Suprapubic skin (tissue), 4 donors: ENCODE measurements around the gene KAZN. TPM values are rescaled to one million over a fixed set of nuclear protein-coding genes. Genes with fewer than 3 reads are reported as not detected.

Experiments used
- DNase-seq, 2 donors: peaks; one replicate each; pipeline ENCODE4 v3.0.0-alpha.2; 2019; ENCODE audit warnings: low spot score in 2 of 2
- H3K27ac ChIP-seq: fragments of 200-600 bp; sonication (generic); one replicate; pipeline ENCODE4 v1.5.1; 2019
- H3K27me3 ChIP-seq: fragments of 200-600 bp; sonication (generic); one replicate; pipeline ENCODE4 v1.5.1; 2019
- H3K36me3 ChIP-seq: fragments of 200-600 bp; sonication (generic); one replicate; pipeline ENCODE4 v1.5.1; 2019
- H3K4me1 ChIP-seq: fragments of 200-600 bp; sonication (generic); one replicate; pipeline ENCODE4 v1.5.1; 2019
- H3K4me3 ChIP-seq: fragments of 200-600 bp; sonication (generic); one replicate; pipeline ENCODE4 v1.5.1; 2019; ENCODE audit warnings: mild to moderate bottlenecking
- H3K9me3 ChIP-seq: fragments of 200-600 bp; sonication (generic); one replicate; pipeline ENCODE4 v1.5.1; 2019
- EP300 ChIP-seq: sonication (generic); formaldehyde crosslinking; IDR thresholded peaks from one replicate; pipeline ENCODE4 v1.6.1; 2017; ENCODE audit warnings: antibody characterized with exemption
- POLR2A ChIP-seq, 2 donors: fragments of 450-650 bp; IDR thresholded peaks; one replicate each; pipeline ENCODE4 v1.6.1; 2017; ENCODE audit warnings: antibody characterized with exemption in 2 of 2, mild to moderate bottlenecking in 2 of 2, moderate library complexity in 2 of 2
- POLR2AphosphoS5 ChIP-seq, 3 donors: sonication (generic); formaldehyde crosslinking; IDR thresholded peaks; one replicate each; pipeline ENCODE4 v1.6.1; 2017; ENCODE audit warnings: antibody characterized with exemption in 3 of 3
- WGBS: methylation state at CpG from one replicate; pipeline ENCODE4 v1.1.5; 2018; 5-methylcytosine and 5-hydroxymethylcytosine counted together
- total RNA-seq, 4 donors: library from RNA; depleted of rRNA; stranded (reverse); fragments of >200 nt; gene quantifications; one replicate each; pipeline ENCODE4 v1.1.0, GENCODE V29; 2016
- TF ChIP-seq, protein P1 (sequence below), 2 donors: fragments of 200-600 bp in 1 of 2; fragments of 450-650 bp in 1 of 2; sonication (generic) in 1 of 2; IDR thresholded peaks; one replicate each; pipeline ENCODE4 v1.5.1; 2016 to 2019; ENCODE audit warnings: antibody characterized with exemption in 2 of 2, mild to moderate bottlenecking in 1 of 2, moderate library complexity in 1 of 2

KAZN gene
- total RNA-seq, 4 donors from 2014 or later = 29.2 to 37.5 (median 31.7) TPM

DNA sequence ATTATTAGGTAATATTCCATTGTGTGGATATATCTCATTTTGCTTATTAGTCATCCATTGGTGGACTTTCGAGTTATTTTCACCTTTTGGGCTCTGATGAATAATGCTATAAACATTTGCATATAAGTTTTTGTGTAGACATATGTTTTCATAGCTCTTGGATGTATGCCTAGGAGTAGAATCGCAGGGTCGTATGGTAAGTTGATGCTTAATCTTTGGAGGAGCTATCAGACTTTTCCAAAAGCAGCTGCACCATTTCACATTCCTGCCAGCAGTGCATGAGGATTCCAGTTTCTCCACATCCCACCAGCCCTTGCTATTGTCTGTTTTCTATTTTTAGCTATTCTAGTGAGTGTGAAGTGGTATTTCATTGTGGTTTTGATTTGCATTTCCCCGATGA lies 434.8 kb downstream of the KAZN start:
- TF ChIP-seq, protein P1, sequence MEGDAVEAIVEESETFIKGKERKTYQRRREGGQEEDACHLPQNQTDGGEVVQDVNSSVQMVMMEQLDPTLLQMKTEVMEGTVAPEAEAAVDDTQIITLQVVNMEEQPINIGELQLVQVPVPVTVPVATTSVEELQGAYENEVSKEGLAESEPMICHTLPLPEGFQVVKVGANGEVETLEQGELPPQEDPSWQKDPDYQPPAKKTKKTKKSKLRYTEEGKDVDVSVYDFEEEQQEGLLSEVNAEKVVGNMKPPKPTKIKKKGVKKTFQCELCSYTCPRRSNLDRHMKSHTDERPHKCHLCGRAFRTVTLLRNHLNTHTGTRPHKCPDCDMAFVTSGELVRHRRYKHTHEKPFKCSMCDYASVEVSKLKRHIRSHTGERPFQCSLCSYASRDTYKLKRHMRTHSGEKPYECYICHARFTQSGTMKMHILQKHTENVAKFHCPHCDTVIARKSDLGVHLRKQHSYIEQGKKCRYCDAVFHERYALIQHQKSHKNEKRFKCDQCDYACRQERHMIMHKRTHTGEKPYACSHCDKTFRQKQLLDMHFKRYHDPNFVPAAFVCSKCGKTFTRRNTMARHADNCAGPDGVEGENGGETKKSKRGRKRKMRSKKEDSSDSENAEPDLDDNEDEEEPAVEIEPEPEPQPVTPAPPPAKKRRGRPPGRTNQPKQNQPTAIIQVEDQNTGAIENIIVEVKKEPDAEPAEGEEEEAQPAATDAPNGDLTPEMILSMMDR (IDR thresholded peaks at IDR 0.05) = no peak
- no peak for TF ChIP-seq POLR2A (IDR thresholded peaks at IDR 0.05)
- TF ChIP-seq EP300 = no peak
- no peak for TF ChIP-seq POLR2AphosphoS5 (IDR thresholded peaks at IDR 0.05)
- DNase-seq = no peak
- Histone ChIP-seq H3K4me3 (no peak overlapping the region), H3K4me1 (peaks cover 8% of the 10 kb centered on the region), H3K9me3 (no peaks in the 10 kb centered on the region), H3K27ac (no peak overlapping the region), H3K36me3 (peaks cover 9% of the 10 kb centered on the region), H3K27me3 (no peaks in the 10 kb centered on the region)
- 66% methylated on average over 4 of the region's 4 CpGs for WGBS

DNA sequence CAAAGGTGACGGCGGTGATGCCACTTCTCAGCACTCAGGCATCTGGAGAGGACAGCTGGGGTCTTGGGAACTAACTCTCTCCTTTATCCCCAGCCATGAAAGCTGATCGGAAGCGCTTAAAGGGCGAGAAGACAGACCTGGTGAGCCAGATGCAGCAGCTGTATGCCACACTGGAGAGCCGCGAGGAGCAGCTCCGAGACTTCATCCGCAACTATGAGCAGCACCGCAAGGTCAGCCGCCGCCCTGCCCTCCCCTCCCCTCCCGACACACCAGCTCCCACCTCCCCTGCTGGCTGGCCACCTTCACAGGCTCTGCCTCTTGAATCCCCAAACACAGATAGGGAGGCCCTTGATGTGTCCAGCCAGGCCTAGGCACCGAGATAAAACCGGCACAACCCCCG lies 436.2 kb downstream of the KAZN start:
- no peak for DNase-seq
- WGBS = 91% methylated on average over 11 of the region's 16 CpGs
- TF ChIP-seq POLR2A (IDR thresholded peaks at IDR 0.05) (no peak), POLR2AphosphoS5 (IDR thresholded peaks at IDR 0.05) (no peak), EP300 (no peak)
- TF ChIP-seq, protein P1 (IDR thresholded peaks at IDR 0.05) = no peak
- Histone ChIP-seq H3K36me3 (peaks cover 9% of the 10 kb centered on the region), H3K9me3 (no peaks in the 10 kb centered on the region), H3K27me3 (no peaks in the 10 kb centered on the region), H3K4me1 (no peaks in the 10 kb centered on the region), H3K27ac (no peak overlapping the region), H3K4me3 (no peak overlapping the region)

DNA sequence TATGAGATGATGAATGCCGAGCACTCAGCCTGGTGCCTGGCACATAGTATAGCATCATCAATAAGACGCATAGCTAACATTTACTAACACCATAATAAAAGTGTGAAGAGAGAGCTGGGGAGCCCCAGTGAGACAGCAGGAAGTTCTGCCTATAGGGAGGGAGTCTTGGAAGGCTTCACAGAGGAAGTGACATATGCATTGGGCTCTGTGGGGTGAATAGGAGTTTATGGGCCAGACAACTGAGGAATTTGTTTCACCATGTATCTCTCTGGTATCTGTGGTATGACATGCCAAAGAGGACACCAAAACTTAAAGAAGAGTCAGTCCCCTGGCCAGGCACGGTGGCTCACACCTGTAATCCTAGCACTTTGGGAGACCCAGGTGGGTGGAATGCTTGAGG lies 436.8 kb downstream of the KAZN start:
- no peak for DNase-seq
- WGBS = 88% methylated on average over 3 of the region's 3 CpGs
- peaks cover 9% of the 10 kb centered on the region for H3K36me3 ChIP-seq
- H3K9me3 ChIP-seq = no peaks in the 10 kb centered on the region
- no peak overlapping the region for H3K27ac ChIP-seq
- no peak overlapping the region for H3K4me3 ChIP-seq
- no peaks in the 10 kb centered on the region for H3K27me3 ChIP-seq
- TF ChIP-seq POLR2A (IDR thresholded peaks at IDR 0.05) (no peak), POLR2AphosphoS5 (IDR thresholded peaks at IDR 0.05) (no peak), EP300 (no peak)
- TF ChIP-seq, protein P1 (IDR thresholded peaks at IDR 0.05) = no peak
- H3K4me1 ChIP-seq = no peaks in the 10 kb centered on the region

DNA sequence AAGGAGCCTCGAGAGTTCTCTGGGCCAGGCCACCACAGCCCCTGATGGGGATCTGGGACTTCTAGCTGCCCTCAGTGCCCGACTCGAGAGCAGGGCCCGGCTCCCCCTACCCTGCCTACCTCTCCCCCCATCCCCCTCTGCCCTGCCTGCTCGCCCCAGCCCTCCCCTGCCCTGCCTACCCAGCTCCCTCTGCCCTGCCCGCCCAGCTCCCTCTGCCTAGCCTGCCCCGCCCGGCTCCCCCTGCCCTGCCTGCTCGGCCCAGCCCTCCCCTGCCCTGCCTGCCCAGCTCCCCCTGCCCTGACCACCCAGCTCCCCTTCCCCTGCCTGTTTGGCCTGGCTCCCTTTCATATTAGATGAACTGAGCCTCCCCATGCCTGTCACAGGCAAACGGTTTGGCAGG lies 437.6 kb downstream of the KAZN start:
- Histone ChIP-seq H3K9me3 (no peaks in the 10 kb centered on the region), H3K36me3 (peaks cover 9% of the 10 kb centered on the region), H3K27ac (no peak overlapping the region), H3K27me3 (no peaks in the 10 kb centered on the region), H3K4me3 (no peak overlapping the region), H3K4me1 (no peaks in the 10 kb centered on the region)
- no peak for TF ChIP-seq POLR2AphosphoS5 (IDR thresholded peaks at IDR 0.05)
- DNase-seq = no peak
- 55% methylated on average over 6 of the region's 10 CpGs for WGBS

DNA sequence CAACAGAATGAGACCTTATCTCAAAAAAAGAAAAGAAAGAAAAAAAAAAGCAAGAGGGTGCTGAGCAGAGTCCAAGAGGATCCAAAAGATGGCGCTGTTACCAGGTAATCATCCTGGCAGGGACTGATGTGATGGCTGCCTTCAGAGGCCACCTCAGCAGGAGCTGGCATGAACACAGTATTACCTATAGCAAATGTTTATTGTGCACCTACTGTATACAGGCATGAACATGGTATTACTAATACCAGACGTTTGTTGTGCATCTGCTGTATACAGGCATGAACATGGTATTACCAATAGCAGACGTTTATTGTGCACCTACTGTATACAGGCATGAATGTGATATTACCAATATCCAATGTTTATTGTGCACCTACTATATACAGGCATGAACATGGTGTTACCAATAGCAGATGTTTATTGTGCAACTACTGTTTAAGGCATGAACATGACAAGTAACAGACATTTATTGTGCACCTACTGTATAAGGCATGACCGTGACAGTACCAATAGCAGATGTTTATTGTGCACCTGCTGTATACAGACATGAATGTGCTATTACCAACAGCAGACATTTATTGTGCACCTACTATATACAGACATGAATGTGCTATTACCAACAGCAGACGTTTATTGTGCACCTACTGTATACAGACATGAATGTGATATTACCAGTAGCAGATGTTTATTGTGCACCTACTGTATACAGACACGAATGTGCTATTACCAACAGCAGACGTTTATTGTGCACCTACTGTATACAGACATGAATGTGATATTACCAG lies 439.9 kb downstream of the KAZN start:
- no peak for DNase-seq
- 90% methylated on average over 6 of the region's 7 CpGs for WGBS

More for the DNA sequence above, 439.9 kb downstream of the KAZN start:
- Histone ChIP-seq H3K4me1 (no peaks in the 10 kb centered on the region), H3K27me3 (no peaks in the 10 kb centered on the region), H3K9me3 (no peaks in the 10 kb centered on the region), H3K36me3 (peaks cover 13% of the 10 kb centered on the region), H3K27ac (no peak overlapping the region), H3K4me3 (no peak overlapping the region)
- TF ChIP-seq POLR2A (IDR thresholded peaks at IDR 0.05) (no peak), EP300 (no peak), POLR2AphosphoS5 (IDR thresholded peaks at IDR 0.05) (no peak)
- TF ChIP-seq, protein P1 (IDR thresholded peaks at IDR 0.05) = no peak
